GM12878 (cell line): Measurements from ENCODE around the gene AURKA. TPM values are rescaled to one million over a fixed set of nuclear protein-coding genes. Genes with fewer than 3 reads are reported as not detected.

Experiments
- ATAC-seq: fragments of 200-7000 bp; cut with Tn5 transposase; 3 replicates; pipeline ENCODE4 v1.9.1; 2020; ENCODE audit warnings: mild to moderate bottlenecking, moderate library complexity
- BruUV-seq: library from RNA; stranded (reverse); fragments of 400-500 nt; replicated peaks from 2 replicates; lab custom pipeline; 2021; lab: Mats Ljungman, UMichigan
- CTCF ChIA-PET: fragments of 300-600 bp; sonication (Branson Sonifier 250); formaldehyde crosslinking; extraction: SDS; loops from one replicate; lab custom pipeline; 2021; ENCODE audit warnings: inconsistent platforms; lab: Yijun Ruan, JAX
- POLR2A ChIA-PET: fragments of 350-600 bp; formaldehyde crosslinking; extraction: SDS; loops from one replicate; lab custom pipeline; 2021; ENCODE audit warnings: inconsistent platforms; lab: Charles Lee
- RAD21 ChIA-PET: fragments of 300-600 bp; sonication (Branson Sonifier 250); formaldehyde crosslinking; loops from one replicate; lab custom pipeline; 2023; ENCODE audit warnings: antibody characterized with exemption; ENCODE audit not compliant: unreplicated experiment; lab: Charles Lee
- SMC1A ChIA-PET: fragments of 300-600 bp; sonication (Branson Sonifier 250); formaldehyde crosslinking; loops from one replicate; lab custom pipeline; 2023; ENCODE audit not compliant: unreplicated experiment, uncharacterized antibody; lab: Charles Lee
- DNase-seq: peaks from one replicate; pipeline ENCODE4 v3.0.0-alpha.2; 2011; ENCODE audit warnings: low read depth, low spot score
- FAIRE-seq: peaks from 3 replicates; lab custom pipeline; 2011; peaks lifted over from hg19 to GRCh38; lab: Jason Lieb, UNC
- H2AFZ ChIP-seq: 2 replicates; pipeline ENCODE4 v1.6.0; 2011; ENCODE audit warnings: low read depth, low read length, control low read depth; ENCODE audit not compliant: control insufficient read depth
- H3K27ac ChIP-seq: 2 replicates; pipeline ENCODE4 v1.5.1; 2011; ENCODE audit warnings: control low read depth; ENCODE audit not compliant: control insufficient read depth, insufficient read depth
- H3K27me3 ChIP-seq, 2 experiments: replicated peaks in 1 of 2; 2 replicates each; pipeline versions ENCODE4 v1.6.0 to v1.6.1; 2011; ENCODE audit warnings: low read length in 1 of 2; ENCODE audit not compliant: control insufficient read depth in 2 of 2, insufficient read depth in 2 of 2
- H3K36me3 ChIP-seq, 2 experiments: 2 replicates each; pipeline ENCODE4 v1.5.1; 2011; ENCODE audit warnings: low read length in 1 of 2; ENCODE audit not compliant: control insufficient read depth in 2 of 2, insufficient read depth in 2 of 2
- H3K4me1 ChIP-seq: 2 replicates; pipeline ENCODE4 v1.6.1; 2011; ENCODE audit warnings: mild to moderate bottlenecking, low read length, moderate library complexity, mixed read lengths; ENCODE audit not compliant: control insufficient read depth, insufficient read depth
- H3K4me2 ChIP-seq: 2 replicates; pipeline ENCODE4 v1.6.0; 2011; ENCODE audit warnings: control low read depth; ENCODE audit not compliant: control insufficient read depth, insufficient read depth
- H3K4me3 ChIP-seq: fragments of 200-600 bp; sonication (generic); 2 replicates; pipeline ENCODE4 v1.5.1; 2016
- H3K79me2 ChIP-seq: 2 replicates; pipeline ENCODE4 v1.6.0; 2011; ENCODE audit warnings: low read length; ENCODE audit not compliant: control insufficient read depth, insufficient read depth
- H3K9ac ChIP-seq: 2 replicates; pipeline ENCODE4 v1.8.0; 2011; ENCODE audit warnings: low read length, control low read depth, mixed read lengths; ENCODE audit not compliant: control insufficient read depth, insufficient read depth
- H3K9me3 ChIP-seq: replicated peaks from 3 replicates; pipeline ENCODE4 v1.5.1; 2011; ENCODE audit warnings: mild to moderate bottlenecking, low read length; ENCODE audit not compliant: control insufficient read depth, insufficient read depth
- H4K20me1 ChIP-seq: 2 replicates; pipeline ENCODE4 v1.6.0; 2011; ENCODE audit not compliant: control insufficient read depth, insufficient read depth
- BHLHE40 ChIP-seq, 2 experiments: fragments of 450-650 bp in 1 of 2; IDR thresholded peaks; 2 replicates each; pipeline ENCODE4 v1.6.1; 2011 to 2017; ENCODE audit warnings: low read depth in 2 of 2, borderline replicate concordance in 1 of 2, improper control_type of control experiment in 1 of 2, low read length in 1 of 2, mild to moderate bottlenecking in 1 of 2
- CBX3 ChIP-seq: fragments of 200-600 bp; sonication (generic); IDR thresholded peaks from 2 replicates; pipeline ENCODE4 v1.6.1; 2016; ENCODE audit warnings: low read depth, borderline replicate concordance
- CREB1 ChIP-seq: IDR thresholded peaks from 2 replicates; pipeline ENCODE4 v1.6.1; 2012; ENCODE audit warnings: low read depth, mild to moderate bottlenecking, inconsistent platforms
- EED ChIP-seq: sonication (generic); IDR thresholded peaks from 2 replicates; pipeline ENCODE4 v1.6.1; 2016; ENCODE audit warnings: antibody characterized with exemption, low read depth
- ESRRA ChIP-seq: IDR thresholded peaks from 2 replicates; pipeline ENCODE4 v1.6.1; 2012; ENCODE audit warnings: mild to moderate bottlenecking, low read length, improper control_type of control experiment
- GATAD2B ChIP-seq: fragments of 450-650 bp; conservative IDR thresholded peaks from 2 replicates; pipeline ENCODE4 v1.6.1; 2017; ENCODE audit warnings: low read depth, mild to moderate bottlenecking, moderate library complexity
- IKZF2 ChIP-seq, 2 experiments: fragments of 450-650 bp; IDR thresholded peaks; 2 replicates each; pipeline ENCODE4 v1.6.1; 2017; ENCODE audit warnings: mild to moderate bottlenecking in 2 of 2, moderate library complexity in 2 of 2
- LARP7 ChIP-seq: fragments of 450-650 bp; IDR thresholded peaks from 2 replicates; pipeline ENCODE4 v1.6.1; 2017; ENCODE audit warnings: mild to moderate bottlenecking
- MYC ChIP-seq: IDR thresholded peaks from 2 replicates; pipeline ENCODE4 v1.6.1; 2011; ENCODE audit warnings: mild to moderate bottlenecking, low read length, moderate library complexity, inconsistent platforms; ENCODE audit not compliant: insufficient read depth, insufficient replicate concordance, insufficient read length, severe bottlenecking
- RCOR1 ChIP-seq: conservative IDR thresholded peaks from 2 replicates; pipeline ENCODE4 v1.6.1; 2012; ENCODE audit warnings: low read depth, low read length, improper control_type of control experiment
- SIX5 ChIP-seq: IDR thresholded peaks from 2 replicates; pipeline ENCODE4 v1.6.1; 2011; ENCODE audit warnings: mild to moderate bottlenecking, low read depth, low read length, moderate library complexity; ENCODE audit not compliant: severe bottlenecking
- SMAD1 ChIP-seq: fragments of 450-650 bp; IDR thresholded peaks from 2 replicates; pipeline ENCODE4 v1.6.1; 2018; ENCODE audit warnings: mild to moderate bottlenecking, low read depth; ENCODE audit not compliant: partially characterized antibody
- SUPT20H ChIP-seq: IDR thresholded peaks from 2 replicates; pipeline ENCODE4 v1.6.1; 2011; ENCODE audit warnings: low read depth, mild to moderate bottlenecking, low read length, moderate library complexity, borderline replicate concordance; ENCODE audit not compliant: control insufficient read depth
- TARDBP ChIP-seq: IDR thresholded peaks from 2 replicates; pipeline ENCODE4 v1.6.1; 2016; ENCODE audit warnings: borderline replicate concordance
- ZNF207 ChIP-seq: fragments of 450-650 bp; IDR thresholded peaks from 2 replicates; pipeline ENCODE4 v1.6.1; 2014; ENCODE audit warnings: antibody characterized with exemption, mild to moderate bottlenecking, borderline replicate concordance
- ZSCAN29 ChIP-seq: fragments of 450-650 bp; IDR thresholded peaks from 2 replicates; pipeline ENCODE4 v1.6.1; 2017; ENCODE audit warnings: mild to moderate bottlenecking, moderate library complexity
- WGBS: methylation state at CpG from one replicate; pipeline ENCODE4 v1.1.6; 2016; ENCODE audit warnings: low lambda C conversion rate; ENCODE audit not compliant: insufficient replicate concordance, insufficient coverage; ENCODE audit errors: missing lambda C conversion rate; 5-methylcytosine and 5-hydroxymethylcytosine counted together
- in situ Hi-C: fragments of 300-500 bp; cut with MboI; formaldehyde crosslinking; loops from 9 replicates; pipeline ENCODE4 v1.14.3; 2018; ENCODE audit warnings: mixed read lengths
- intact Hi-C: fragments of 100-400 bp; cut with micrococcal nuclease; formaldehyde crosslinking; loops from one replicate; pipeline ENCODE4 v1.14.2; 2022; ENCODE audit not compliant: unreplicated experiment
- polyA plus RNA-seq, 11 experiments: library from polyadenylated mRNA; depleted of rRNA in 4 of 11; unstranded in 6 of 11; stranded (reverse) in 5 of 11; fragments of >200 nt; fragmentation: Nextera tagmentation in 4 of 11; fragmentation: Illumina TruSeq in 1 of 11; extraction: Ambion mirVana in 4 of 11; extraction: Trizol in 1 of 11; gene quantifications; 1 replicate in 1 of 11; 2 replicates in 10 of 11; pipeline versions ENCODE4 v1.2.1 to v1.2.3, GENCODE V29; 2011 to 2016; ENCODE audit warnings: inconsistent platforms in 2 of 11, missing spikeins in 2 of 11, low read depth in 1 of 11
- total RNA-seq, 4 experiments: library from RNA; depleted of rRNA in 3 of 4; stranded (reverse); fragments of >200 nt in 3 of 4; fragmentation: Illumina TruSeq in 1 of 4; extraction: Trizol in 1 of 4; gene quantifications; 2 replicates each; pipeline versions ENCODE4 v1.2.1 to v1.2.3, GENCODE V29; 2013 to 2021
- TF ChIP-seq, protein P1 (sequence below): fragments of 450-650 bp; formaldehyde crosslinking; IDR thresholded peaks from 2 replicates; pipeline ENCODE4 v1.4.0; 2022; ENCODE audit warnings: mild to moderate bottlenecking, moderate library complexity
- TF ChIP-seq, protein P2 (sequence below): fragments of 450-650 bp; IDR thresholded peaks from 2 replicates; pipeline ENCODE4 v1.6.1; 2016; ENCODE audit warnings: mild to moderate bottlenecking
- TF ChIP-seq, protein P3 (sequence below): IDR thresholded peaks from 2 replicates; pipeline ENCODE4 v1.6.1; 2012; ENCODE audit warnings: low read depth, low read length, improper control_type of control experiment

The AURKA gene
- total and polyA plus RNA-seq, 10 of the 15 experiments (the other 5 are each of a cell fraction or from before 2014, with no cell fraction given): 57.3 to 122 (median 73.4) TPM

DNA sequence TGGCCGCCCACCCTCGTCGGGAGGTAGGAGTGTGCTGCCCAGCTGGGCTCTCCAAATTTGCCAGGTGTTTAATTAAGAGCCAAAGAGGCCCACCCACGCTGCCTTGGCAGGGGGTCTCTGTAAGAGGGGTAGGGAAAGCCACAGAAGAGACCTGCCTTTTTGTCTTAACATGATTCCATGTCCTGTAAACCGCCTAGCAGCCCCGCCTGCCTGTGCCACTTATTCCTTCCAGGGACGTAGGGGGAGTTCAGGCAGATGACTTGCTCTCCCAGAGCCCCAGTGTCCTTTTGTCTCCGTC lies 31.2 kb downstream of the AURKA start:
- H3K4me1 ChIP-seq: no peaks in the 10 kb centered on the region
- TF ChIP-seq BHLHE40 (IDR thresholded peaks at IDR 0.05; ENCODE audit: borderline replicate concordance in 1 of 2, low read depth in 2 of 2, low read length in 1 of 2): no peak
- TF ChIP-seq, protein P1, sequence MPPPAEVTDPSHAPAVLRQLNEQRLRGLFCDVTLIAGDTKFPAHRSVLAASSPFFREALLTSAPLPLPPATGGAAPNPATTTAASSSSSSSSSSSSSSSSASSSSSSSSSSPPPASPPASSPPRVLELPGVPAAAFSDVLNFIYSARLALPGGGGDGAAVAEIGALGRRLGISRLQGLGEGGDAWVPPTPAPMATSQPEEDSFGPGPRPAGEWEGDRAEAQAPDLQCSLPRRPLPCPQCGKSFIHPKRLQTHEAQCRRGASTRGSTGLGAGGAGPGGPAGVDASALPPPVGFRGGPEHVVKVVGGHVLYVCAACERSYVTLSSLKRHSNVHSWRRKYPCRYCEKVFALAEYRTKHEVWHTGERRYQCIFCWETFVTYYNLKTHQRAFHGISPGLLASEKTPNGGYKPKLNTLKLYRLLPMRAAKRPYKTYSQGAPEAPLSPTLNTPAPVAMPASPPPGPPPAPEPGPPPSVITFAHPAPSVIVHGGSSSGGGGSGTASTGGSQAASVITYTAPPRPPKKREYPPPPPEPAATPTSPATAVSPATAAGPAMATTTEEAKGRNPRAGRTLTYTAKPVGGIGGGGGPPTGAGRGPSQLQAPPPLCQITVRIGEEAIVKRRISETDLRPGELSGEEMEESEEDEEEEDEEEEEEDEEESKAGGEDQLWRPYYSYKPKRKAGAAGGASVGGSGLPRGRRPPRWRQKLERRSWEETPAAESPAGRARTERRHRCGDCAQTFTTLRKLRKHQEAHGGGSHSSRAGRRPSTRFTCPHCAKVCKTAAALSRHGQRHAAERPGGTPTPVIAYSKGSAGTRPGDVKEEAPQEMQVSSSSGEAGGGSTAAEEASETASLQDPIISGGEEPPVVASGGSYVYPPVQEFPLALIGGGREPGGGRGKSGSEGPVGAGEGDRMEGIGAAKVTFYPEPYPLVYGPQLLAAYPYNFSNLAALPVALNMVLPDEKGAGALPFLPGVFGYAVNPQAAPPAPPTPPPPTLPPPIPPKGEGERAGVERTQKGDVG (CRISPR knock-in tag): no peak
- no peak for TF ChIP-seq ZNF207
- no peak for TF ChIP-seq ESRRA
- no peak for TF ChIP-seq RCOR1
- no peak for TF ChIP-seq MYC
- no peak for TF ChIP-seq TARDBP
- TF ChIP-seq CBX3: no peak
- no peak for TF ChIP-seq IKZF2 (IDR thresholded peaks at IDR 0.05)
- TF ChIP-seq CREB1: no peak
- TF ChIP-seq SMAD1: no peak
- no peak for TF ChIP-seq LARP7
- TF ChIP-seq, protein P2, sequence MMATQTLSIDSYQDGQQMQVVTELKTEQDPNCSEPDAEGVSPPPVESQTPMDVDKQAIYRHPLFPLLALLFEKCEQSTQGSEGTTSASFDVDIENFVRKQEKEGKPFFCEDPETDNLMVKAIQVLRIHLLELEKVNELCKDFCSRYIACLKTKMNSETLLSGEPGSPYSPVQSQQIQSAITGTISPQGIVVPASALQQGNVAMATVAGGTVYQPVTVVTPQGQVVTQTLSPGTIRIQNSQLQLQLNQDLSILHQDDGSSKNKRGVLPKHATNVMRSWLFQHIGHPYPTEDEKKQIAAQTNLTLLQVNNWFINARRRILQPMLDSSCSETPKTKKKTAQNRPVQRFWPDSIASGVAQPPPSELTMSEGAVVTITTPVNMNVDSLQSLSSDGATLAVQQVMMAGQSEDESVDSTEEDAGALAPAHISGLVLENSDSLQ: no peak
- TF ChIP-seq SUPT20H: no peak
- TF ChIP-seq, protein P3, sequence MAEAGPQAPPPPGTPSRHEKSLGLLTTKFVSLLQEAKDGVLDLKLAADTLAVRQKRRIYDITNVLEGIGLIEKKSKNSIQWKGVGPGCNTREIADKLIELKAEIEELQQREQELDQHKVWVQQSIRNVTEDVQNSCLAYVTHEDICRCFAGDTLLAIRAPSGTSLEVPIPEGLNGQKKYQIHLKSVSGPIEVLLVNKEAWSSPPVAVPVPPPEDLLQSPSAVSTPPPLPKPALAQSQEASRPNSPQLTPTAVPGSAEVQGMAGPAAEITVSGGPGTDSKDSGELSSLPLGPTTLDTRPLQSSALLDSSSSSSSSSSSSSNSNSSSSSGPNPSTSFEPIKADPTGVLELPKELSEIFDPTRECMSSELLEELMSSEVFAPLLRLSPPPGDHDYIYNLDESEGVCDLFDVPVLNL: no peak
- no peak for TF ChIP-seq ZSCAN29
- no peak for TF ChIP-seq EED
- no peak for TF ChIP-seq SIX5
- TF ChIP-seq GATAD2B: no peak
- no peaks in the 10 kb centered on the region for H3K79me2 ChIP-seq
- ChIA-PET CTCF (no interaction called here), SMC1A (no interaction called here), POLR2A (no interaction called here), RAD21 (interaction anchor here (0.8 kb wide), 1 partner anchor 8 kb away, joined by 3 read pairs; no protein-coding TSS in a partner anchor)
- H3K4me2 ChIP-seq: no peak overlapping the region
- FAIRE-seq (no peak), DNase-seq (no peak), ATAC-seq (no peak)
- intact Hi-C loops (no loop called here), in situ Hi-C loops (no loop called here)
- H3K36me3 ChIP-seq: no peaks in the 10 kb centered on the region
- no peak overlapping the region for H3K4me3 ChIP-seq
- H3K9ac ChIP-seq: no peak overlapping the region
- WGBS: 63% methylated on average over 8 of the region's 8 CpGs
- no peaks in the 10 kb centered on the region for H3K9me3 ChIP-seq
- no TSS peak for BruUV-seq
- H4K20me1 ChIP-seq: no peaks in the 10 kb centered on the region
- no peaks in the 10 kb centered on the region for H3K27me3 ChIP-seq
- H3K27ac ChIP-seq: no peak overlapping the region
- no peak overlapping the region for H2AFZ ChIP-seq
